Endothelial cell of umbilical vein (primary cell): ENCODE results near the gene TUBB4B. TPM values are rescaled to one million over a fixed set of nuclear protein-coding genes. Genes with fewer than 3 reads are reported as not detected.

ENCODE experiments used
- BruUV-seq: library from RNA; stranded (reverse); fragments of 400-500 nt; replicated peaks from 2 replicates; lab custom pipeline; 2021; lab: Mats Ljungman, UMichigan
- CTCF ChIA-PET: fragments of 300-600, 350-600 bp; sonication (Branson Sonifier 250); formaldehyde crosslinking; loops from one replicate; lab custom pipeline; 2021; ENCODE audit warnings: antibody characterized with exemption, inconsistent platforms; lab: Charles Lee
- POLR2A ChIA-PET: fragments of 300-600, 350-600 bp; sonication (Branson Sonifier 250); formaldehyde crosslinking; loops from one replicate; lab custom pipeline; 2021; ENCODE audit warnings: antibody characterized with exemption, inconsistent platforms; lab: Charles Lee
- DNase-seq: peaks from one replicate; pipeline ENCODE4 v3.0.0-alpha.2; 2011; ENCODE audit warnings: low read depth, low spot score
- FAIRE-seq: peaks from 2 replicates; lab custom pipeline; 2011; peaks lifted over from hg19 to GRCh38; lab: Jason Lieb, UNC
- H2AFZ ChIP-seq: 2 replicates; pipeline ENCODE4 v1.6.0; 2012; ENCODE audit warnings: low read depth, low read length, control low read depth, inconsistent platforms
- H3K27ac ChIP-seq: 2 replicates; pipeline ENCODE4 v1.5.1; 2011; ENCODE audit warnings: low read depth, mild to moderate bottlenecking, control low read depth, low read length, moderate library complexity; ENCODE audit not compliant: insufficient read depth
- H3K27me3 ChIP-seq, 2 experiments: 2 replicates each; pipeline versions ENCODE4 v1.6.0 to v1.6.1; 2011; ENCODE audit warnings: low read length in 2 of 2, mixed read lengths in 1 of 2; ENCODE audit not compliant: control insufficient read depth in 2 of 2, insufficient read depth in 2 of 2
- H3K36me3 ChIP-seq, 2 experiments: 2 replicates in 1 of 2; 3 replicates in 1 of 2; pipeline ENCODE4 v1.5.1; 2011; ENCODE audit warnings: low read length in 2 of 2, mild to moderate bottlenecking in 1 of 2, moderate library complexity in 1 of 2; ENCODE audit not compliant: control insufficient read depth in 2 of 2, insufficient read depth in 2 of 2; ENCODE audit errors: extremely low read depth in 1 of 2
- H3K4me1 ChIP-seq: 3 replicates; pipeline ENCODE4 v1.5.1; 2011; ENCODE audit warnings: mild to moderate bottlenecking, low read length; ENCODE audit not compliant: control insufficient read depth, insufficient read depth; ENCODE audit errors: extremely low read depth
- H3K4me2 ChIP-seq: 2 replicates; pipeline ENCODE4 v1.6.1; 2011; ENCODE audit warnings: low read length, control low read depth, mixed read lengths; ENCODE audit not compliant: insufficient read depth
- H3K4me3 ChIP-seq, 3 experiments: fragments of 200-600 bp in 1 of 3; sonication (generic), shearing (Covaris generic) in 1 of 3; replicated peaks in 1 of 3; 2 replicates each; pipeline ENCODE4 v1.5.1; 2011 to 2016; ENCODE audit warnings: control low read depth in 3 of 3, low read length in 3 of 3, mild to moderate bottlenecking in 2 of 3, inconsistent platforms in 1 of 3, low read depth in 1 of 3, moderate library complexity in 1 of 3; ENCODE audit not compliant: insufficient read depth in 1 of 3
- H3K79me2 ChIP-seq: 2 replicates; pipeline ENCODE4 v1.6.0; 2012; ENCODE audit warnings: low read length, inconsistent platforms; ENCODE audit not compliant: control insufficient read depth, insufficient read depth
- H3K9ac ChIP-seq: replicated peaks from 2 replicates; pipeline ENCODE3; 2011; ENCODE audit warnings: low read length, control low read depth; ENCODE audit not compliant: insufficient read depth; ENCODE audit errors: extremely low read depth
- H3K9me1 ChIP-seq: replicated peaks from 3 replicates; pipeline ENCODE4 v1.6.0; 2011; ENCODE audit warnings: mild to moderate bottlenecking, low read length; ENCODE audit not compliant: control insufficient read depth, insufficient read depth; ENCODE audit errors: extremely low read depth
- H3K9me3 ChIP-seq: replicated peaks from 2 replicates; pipeline ENCODE4 v1.5.1; 2012; ENCODE audit warnings: low read length, inconsistent platforms; ENCODE audit not compliant: control insufficient read depth, insufficient read depth
- H4K20me1 ChIP-seq: replicated peaks from 2 replicates; pipeline ENCODE3; 2011; ENCODE audit warnings: mild to moderate bottlenecking, low read length; ENCODE audit not compliant: control insufficient read depth, insufficient read depth; ENCODE audit errors: extremely low read depth
- CTCF ChIP-seq, 2 donors: IDR thresholded peaks; 1 replicate in 1 of 2; 2 replicates in 1 of 2; pipeline ENCODE4 v1.5.1; 2011; ENCODE audit warnings: low read length in 2 of 2, mild to moderate bottlenecking in 2 of 2, moderate library complexity in 2 of 2, control low read depth in 1 of 2, inconsistent platforms in 1 of 2, low read depth in 1 of 2; ENCODE audit not compliant: insufficient read depth in 1 of 2; ENCODE audit errors: extremely low read depth in 1 of 2
- EZH2 ChIP-seq: IDR thresholded peaks from 2 replicates; pipeline ENCODE4 v1.6.1; 2012; ENCODE audit warnings: borderline replicate concordance, low read depth, mild to moderate bottlenecking, moderate library complexity, low read length, inconsistent platforms; ENCODE audit not compliant: severe bottlenecking
- FOS ChIP-seq: IDR thresholded peaks from 2 replicates; pipeline ENCODE4 v1.6.1; 2011; ENCODE audit warnings: mild to moderate bottlenecking, low read length, moderate library complexity, borderline replicate concordance; ENCODE audit not compliant: insufficient read depth
- JUN ChIP-seq: IDR thresholded peaks from 2 replicates; pipeline ENCODE4 v1.6.1; 2011; ENCODE audit warnings: borderline replicate concordance, low read depth; ENCODE audit not compliant: insufficient read length, insufficient read depth
- POLR2A ChIP-seq: IDR thresholded peaks from 2 replicates; pipeline ENCODE4 v1.6.1; 2012; ENCODE audit warnings: low read depth, mild to moderate bottlenecking, control low read depth, low read length
- POLR2AphosphoS5 ChIP-seq: IDR thresholded peaks from 2 replicates; pipeline ENCODE4 v1.6.1; 2012; ENCODE audit warnings: low read depth, mild to moderate bottlenecking, control low read depth, low read length, moderate library complexity; ENCODE audit not compliant: insufficient read depth
- dilution Hi-C: fragments of 300-500 bp; cut with MboI; formaldehyde crosslinking; loops from one replicate; pipeline ENCODE4 v1.15.0; 2019; ENCODE audit warnings: low sequenced_read_pairs; ENCODE audit not compliant: extremely low pct_ligation_motif_present
- intact Hi-C: fragments of 100-400 bp; cut with micrococcal nuclease; formaldehyde crosslinking; loops from one replicate; pipeline ENCODE4 v1.10.0; 2022
- polyA plus RNA-seq, 4 experiments: library from polyadenylated mRNA; depleted of rRNA in 3 of 4; stranded (reverse) in 3 of 4; unstranded in 1 of 4; fragments of >200 nt; gene quantifications; 2 replicates each; pipeline versions ENCODE4 v1.2.1 to v1.2.3, GENCODE V29; 2011 to 2012; ENCODE audit warnings: missing spikeins in 1 of 4
- total RNA-seq: library from RNA; stranded (reverse); gene quantifications from 2 replicates; pipeline ENCODE4 v1.2.3, GENCODE V29; 2021

Gene TUBB4B
- total and polyA plus RNA-seq, 2 donors (not counting 3 experiments of a cell fraction or from before 2014, with no cell fraction given), result 418 to 558 TPM

DNA sequence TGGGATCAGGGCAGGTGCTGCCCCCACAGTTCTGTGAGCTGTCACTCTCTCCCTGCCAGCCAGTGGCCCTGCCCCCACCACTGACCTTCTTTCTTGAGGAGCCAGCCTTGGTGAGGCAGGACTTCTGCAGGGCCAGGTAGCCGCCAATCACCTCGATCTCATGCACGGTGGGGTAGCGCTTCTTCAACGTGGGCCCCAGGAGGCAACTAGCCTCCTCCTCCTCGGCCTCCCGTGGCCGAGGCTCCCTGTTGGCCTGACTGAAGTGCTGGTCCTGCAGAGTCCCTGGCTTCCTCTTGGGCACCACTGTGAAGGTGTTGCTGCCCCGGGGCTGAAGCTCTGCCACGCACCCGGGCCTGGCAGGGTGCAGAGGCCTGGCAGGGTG lies 42.2 kb upstream of the TUBB4B start:
- intact Hi-C loops (no loop called here), dilution Hi-C loops (no loop called here)
- Histone ChIP-seq H4K20me1 (no peaks in the 10 kb centered on the region), H2AFZ (no peak overlapping the region), H3K4me2 (no peak overlapping the region), H3K27ac (no peak overlapping the region), H3K27me3 (no peaks in the 10 kb centered on the region), H3K9me3 (no peaks in the 10 kb centered on the region), H3K9ac (no peak overlapping the region), H3K4me1 (peaks cover 9% of the 10 kb centered on the region), H3K9me1 (no peaks in the 10 kb centered on the region), H3K36me3 (no peaks in the 10 kb centered on the region), H3K79me2 (peaks cover 6% of the 10 kb centered on the region), H3K4me3 (no peak overlapping the region)
- ChIA-PET POLR2A (interaction anchor here (0.6 kb wide), 1 partner anchor 10 kb away, joined by 3 read pairs; no protein-coding TSS in a partner anchor), CTCF (interaction anchor here (1.2 to 1.7 kb wide), 4 partner anchors 10 to 38 kb away, joined by 5 to 8 read pairs (median 6); partner anchors contain the start of genes ANAPC2, RNF224 and SSNA1)
- no peak for TF ChIP-seq POLR2A
- no peak for TF ChIP-seq CTCF (IDR thresholded peaks at IDR 0.05; ENCODE audit: extremely low read depth in 1 of 2, insufficient read depth in 1 of 2, low read depth in 1 of 2, low read length in 2 of 2)
- no peak for TF ChIP-seq EZH2
- TF ChIP-seq JUN, result no peak
- TF ChIP-seq FOS, result no peak
- TF ChIP-seq POLR2AphosphoS5, result no peak
- no TSS peak for BruUV-seq
- DNase-seq (no peak), FAIRE-seq (no peak)
